Activated CD4-positive, alpha-beta memory T cell treated with anti-CD3 and anti-CD28 coated beads for 36 hours (primary cell): Measurements from ENCODE around the gene NLRP7. TPM values are rescaled to one million over a fixed set of nuclear protein-coding genes. Genes with fewer than 3 reads are reported as not detected.
"Not testable (repeated sequence)": the region's sequence is repeated elsewhere in the genome, so short reads cannot be mapped to it uniquely, and the experiment has no call there.

Experiments used
- CTCF ChIA-PET: fragments of 350-600 bp; sonication (Branson Sonifier 250); formaldehyde crosslinking; loops from one replicate; lab custom pipeline; 2021; ENCODE audit warnings: antibody characterized with exemption, inconsistent platforms; lab: Charles Lee
- POLR2A ChIA-PET: fragments of 350-600 bp; sonication (Branson Sonifier 250); formaldehyde crosslinking; loops from one replicate; lab custom pipeline; 2021; ENCODE audit warnings: antibody characterized with exemption; lab: Charles Lee
- DNase-seq: peaks from one replicate; pipeline ENCODE4 v3.0.0-alpha.2; 2020
- H3K27ac Mint-ChIP-seq: one replicate; pipeline ENCODE4 v1.8.0; 2021; ENCODE audit warnings: mixed read lengths
- H3K27me3 Mint-ChIP-seq: one replicate; pipeline ENCODE4 v1.8.0; 2021; ENCODE audit warnings: mixed read lengths
- H3K36me3 Mint-ChIP-seq: one replicate; pipeline ENCODE4 v1.8.0; 2021; ENCODE audit warnings: mixed read lengths
- H3K4me1 Mint-ChIP-seq: one replicate; pipeline ENCODE4 v1.8.0; 2021; ENCODE audit warnings: low read depth, mixed read lengths
- H3K4me3 Mint-ChIP-seq: one replicate; pipeline ENCODE4 v1.8.0; 2021; ENCODE audit warnings: mild to moderate bottlenecking, mixed read lengths
- H3K9me3 Mint-ChIP-seq: one replicate; pipeline ENCODE4 v1.8.0; 2021; ENCODE audit warnings: mixed read lengths
- intact Hi-C: fragments of 100-400 bp; cut with micrococcal nuclease; formaldehyde crosslinking; loops from one replicate; pipeline ENCODE4 v1.15.1; 2023
- total RNA-seq, 2 experiments: library from RNA; stranded (reverse); gene quantifications; one replicate each; pipeline ENCODE4 v1.2.3, GENCODE V29; 2021

NLRP7 gene
- total RNA-seq, 2 experiments from 2014 or later = not detected

- CTCF ChIA-PET = no interaction called here
Observed at GRCh38 chr19:54952591-54953344, 5.4 kb upstream of the NLRP7 start.

GRCh38 chr19:54950580-54950979, 3.2 kb upstream of the NLRP7 start:
- H3K36me3 Mint-ChIP-seq, POLR2A ChIA-PET, H3K27me3 Mint-ChIP-seq, H3K27ac Mint-ChIP-seq, DNase-seq, intact Hi-C loops, H3K4me3 Mint-ChIP-seq, H3K4me1 Mint-ChIP-seq, CTCF ChIA-PET, H3K9me3 Mint-ChIP-seq: not testable (repeated sequence)

More at GRCh38 chr19:54952591-54953344, 5.4 kb upstream of the NLRP7 start:
- no peaks in the 10 kb centered on the region for H3K9me3 Mint-ChIP-seq
- H3K4me1 Mint-ChIP-seq = no peaks in the 10 kb centered on the region
- POLR2A ChIA-PET = no interaction called here
- no peak overlapping the region for H3K4me3 Mint-ChIP-seq
- intact Hi-C loops = no loop called here
- H3K36me3 Mint-ChIP-seq = no peaks in the 10 kb centered on the region
- no peak overlapping the region for H3K27ac Mint-ChIP-seq
- no peaks in the 10 kb centered on the region for H3K27me3 Mint-ChIP-seq
- no peak for DNase-seq

GRCh38 chr19:54949412-54949811, 2.1 kb upstream of the NLRP7 start:
- no peaks in the 10 kb centered on the region for H3K36me3 Mint-ChIP-seq
- no peaks in the 10 kb centered on the region for H3K27me3 Mint-ChIP-seq
- H3K4me1 Mint-ChIP-seq = no peaks in the 10 kb centered on the region
- no peak overlapping the region for H3K27ac Mint-ChIP-seq
- H3K4me3 Mint-ChIP-seq = no peak overlapping the region
- ChIA-PET POLR2A (no interaction called here), CTCF (interaction anchor here (0.5 to 0.7 kb wide), 2 partner anchors 13 to 17 kb away, joined by 3 read pairs; no protein-coding TSS in a partner anchor)
- no peaks in the 10 kb centered on the region for H3K9me3 Mint-ChIP-seq
- intact Hi-C loops = no loop called here
- DNase-seq = no peak

- DNase-seq, intact Hi-C loops, H3K9me3 Mint-ChIP-seq, CTCF ChIA-PET, H3K27me3 Mint-ChIP-seq, H3K4me3 Mint-ChIP-seq, H3K27ac Mint-ChIP-seq, POLR2A ChIA-PET, H3K4me1 Mint-ChIP-seq, H3K36me3 Mint-ChIP-seq: not testable (repeated sequence)
Observed at GRCh38 chr19:54943772-54944361, 3.5 kb downstream of the NLRP7 start.

GRCh38 chr19:54939538-54939937, 7.8 kb downstream of the NLRP7 start:
- H3K4me3 Mint-ChIP-seq, POLR2A ChIA-PET, CTCF ChIA-PET, H3K36me3 Mint-ChIP-seq, H3K4me1 Mint-ChIP-seq, H3K27me3 Mint-ChIP-seq, intact Hi-C loops, DNase-seq, H3K9me3 Mint-ChIP-seq, H3K27ac Mint-ChIP-seq: not testable (repeated sequence)

- Mint-ChIP-seq H3K36me3 (no peaks in the 10 kb centered on the region), H3K27me3 (peaks cover 8% of the 10 kb centered on the region), H3K27ac (no peak overlapping the region), H3K4me3 (no peak overlapping the region), H3K9me3 (no peaks in the 10 kb centered on the region), H3K4me1 (peaks cover 4% of the 10 kb centered on the region)
- POLR2A ChIA-PET = no interaction called here
- no peak for DNase-seq
- intact Hi-C loops = no loop called here
- CTCF ChIA-PET = no interaction called here
Observed at GRCh38 chr19:54938906-54939305, 8.4 kb downstream of the NLRP7 start.

GRCh38 chr19:54937926-54938325, 9.4 kb downstream of the NLRP7 start:
- ChIA-PET POLR2A (no interaction called here), CTCF (no interaction called here)
- Mint-ChIP-seq H3K27me3 (peaks cover 10% of the 10 kb centered on the region), H3K9me3 (peaks cover 3% of the 10 kb centered on the region), H3K36me3 (no peaks in the 10 kb centered on the region), H3K27ac (no peak overlapping the region), H3K4me3 (no peak overlapping the region), H3K4me1 (peaks cover 4% of the 10 kb centered on the region)
- peak; percentile 44 for DNase-seq
- intact Hi-C loops = no loop called here

- POLR2A ChIA-PET = no interaction called here
- H3K27ac Mint-ChIP-seq = no peak overlapping the region
- no peak for DNase-seq
- no peaks in the 10 kb centered on the region for H3K4me1 Mint-ChIP-seq
- H3K9me3 Mint-ChIP-seq = peaks cover 22% of the 10 kb centered on the region
- intact Hi-C loops = no loop called here
- CTCF ChIA-PET = no interaction called here
- H3K27me3 Mint-ChIP-seq = peaks cover 5% of the 10 kb centered on the region
- H3K36me3 Mint-ChIP-seq = peaks cover 2% of the 10 kb centered on the region
- H3K4me3 Mint-ChIP-seq = no peak overlapping the region
Observed at GRCh38 chr19:54928299-54928698, 19.0 kb downstream of the NLRP7 start.

- CTCF ChIA-PET = no interaction called here
- no peak overlapping the region for H3K27ac Mint-ChIP-seq
- H3K4me3 Mint-ChIP-seq = no peak overlapping the region
- POLR2A ChIA-PET = no interaction called here
- H3K27me3 Mint-ChIP-seq = peaks cover 11% of the 10 kb centered on the region
- no peaks in the 10 kb centered on the region for H3K4me1 Mint-ChIP-seq
- no peak for DNase-seq
- H3K9me3 Mint-ChIP-seq = peaks cover 13% of the 10 kb centered on the region
- intact Hi-C loops = no loop called here
- peaks cover 2% of the 10 kb centered on the region for H3K36me3 Mint-ChIP-seq
Observed at GRCh38 chr19:54923276-54923675, 24.1 kb downstream of the NLRP7 start.

GRCh38 chr19:54921082-54921481, 26.2 kb downstream of the NLRP7 start:
- DNase-seq = no peak
- no peak overlapping the region for H3K27ac Mint-ChIP-seq
- POLR2A ChIA-PET = no interaction called here
- no peaks in the 10 kb centered on the region for H3K4me1 Mint-ChIP-seq
- CTCF ChIA-PET = no interaction called here
- H3K36me3 Mint-ChIP-seq = peaks cover 1% of the 10 kb centered on the region
- H3K4me3 Mint-ChIP-seq = no peak overlapping the region
- peaks cover 6% of the 10 kb centered on the region for H3K9me3 Mint-ChIP-seq
- peaks cover 13% of the 10 kb centered on the region for H3K27me3 Mint-ChIP-seq
- intact Hi-C loops = no loop called here

- H3K27me3 Mint-ChIP-seq = peaks cover 17% of the 10 kb centered on the region
- intact Hi-C loops, H3K27ac Mint-ChIP-seq, H3K36me3 Mint-ChIP-seq, H3K4me3 Mint-ChIP-seq, DNase-seq, H3K4me1 Mint-ChIP-seq, H3K9me3 Mint-ChIP-seq, POLR2A ChIA-PET, CTCF ChIA-PET: not testable (repeated sequence)
Observed at GRCh38 chr19:54919646-54920563, 27.4 kb downstream of the NLRP7 start.

- Mint-ChIP-seq H3K4me3 (no peak overlapping the region), H3K9me3 (no peaks in the 10 kb centered on the region), H3K27ac (no peak overlapping the region), H3K36me3 (no peaks in the 10 kb centered on the region), H3K4me1 (no peaks in the 10 kb centered on the region), H3K27me3 (peaks cover 17% of the 10 kb centered on the region)
- ChIA-PET POLR2A (no interaction called here), CTCF (no interaction called here)
- no peak for DNase-seq
- intact Hi-C loops = no loop called here
Observed at GRCh38 chr19:54918499-54918898, 28.8 kb downstream of the NLRP7 start.
